HepG2 (cell line): Measurements from ENCODE around the gene DTWD2. TPM values are rescaled to one million over a fixed set of nuclear protein-coding genes. Genes with fewer than 3 reads are reported as not detected.

Experiments used
- ATAC-seq: fragments of 200-7000 bp; cut with Tn5 transposase; 3 replicates; pipeline ENCODE4 v1.9.1; 2020; ENCODE audit warnings: mild to moderate bottlenecking, moderate library complexity
- BruUV-seq: library from RNA; stranded (reverse); fragments of 400-500 nt; replicated peaks from 2 replicates; lab custom pipeline; 2021; lab: Mats Ljungman, UMichigan
- CTCF ChIA-PET: fragments of 300-600 bp; formaldehyde crosslinking; extraction: SDS; loops from one replicate; lab custom pipeline; 2021; ENCODE audit warnings: low total read pairs, inconsistent platforms, low intra/inter-chr PET ratio; lab: Yijun Ruan, JAX
- POLR2A ChIA-PET: fragments of 350-600 bp; sonication (Branson Sonifier 250); formaldehyde crosslinking; loops from one replicate; lab custom pipeline; 2020; ENCODE audit warnings: antibody characterized with exemption, inconsistent platforms; lab: Yijun Ruan, JAX
- DNase-seq: peaks from one replicate; pipeline ENCODE4 v3.0.0-alpha.2; 2015; ENCODE audit warnings: low spot score
- FAIRE-seq: peaks from 3 replicates; lab custom pipeline; 2011; peaks lifted over from hg19 to GRCh38; lab: Jason Lieb, UNC
- H2AFZ ChIP-seq: one replicate; pipeline ENCODE4 v1.6.1; 2011; ENCODE audit warnings: low read length, inconsistent platforms
- H3K27ac ChIP-seq: fragments of 300-600 bp; 3 replicates; pipeline ENCODE4 v1.8.0; 2011; ENCODE audit warnings: mixed run types, mild to moderate bottlenecking, mixed read lengths, low read length, inconsistent platforms; ENCODE audit not compliant: insufficient read depth; ENCODE audit errors: extremely low read length
- H3K27me3 ChIP-seq, 2 experiments: fragments of 200-600 bp in 1 of 2; 2 replicates in 1 of 2; 3 replicates in 1 of 2; pipeline versions ENCODE4 v1.6.0 to v1.8.0; 2011; ENCODE audit warnings: low read length in 2 of 2, mild to moderate bottlenecking in 2 of 2, moderate library complexity in 2 of 2, inconsistent platforms in 1 of 2; ENCODE audit not compliant: insufficient read depth in 2 of 2, control insufficient read depth in 1 of 2
- H3K36me3 ChIP-seq, 2 experiments: fragments of 200-600 bp in 1 of 2; replicated peaks in 1 of 2; 2 replicates in 1 of 2; 3 replicates in 1 of 2; pipeline versions ENCODE4 v1.5.1 to v1.8.0; 2011; ENCODE audit warnings: low read length in 2 of 2, inconsistent platforms in 1 of 2; ENCODE audit not compliant: insufficient read depth in 2 of 2, control insufficient read depth in 1 of 2
- H3K4me1 ChIP-seq: 2 replicates; pipeline ENCODE4 v1.5.1; 2012; ENCODE audit warnings: low read length, inconsistent platforms; ENCODE audit not compliant: insufficient read depth
- H3K4me2 ChIP-seq: 2 replicates; pipeline ENCODE4 v1.6.0; 2011; ENCODE audit warnings: low read depth, low read length, inconsistent platforms
- H3K4me3 ChIP-seq, 3 experiments: fragments of 200-600 bp in 1 of 3; sonication (generic), shearing (Covaris generic) in 1 of 3; replicated peaks in 1 of 3; 2 replicates each; pipeline ENCODE4 v1.5.1; 2011 to 2016; ENCODE audit warnings: low read length in 3 of 3, inconsistent platforms in 2 of 3, low read depth in 2 of 3, mild to moderate bottlenecking in 2 of 3, control low read depth in 1 of 3, mixed read lengths in 1 of 3; ENCODE audit not compliant: insufficient read depth in 1 of 3
- H3K79me2 ChIP-seq: one replicate; pipeline ENCODE4 v1.6.1; 2011; ENCODE audit warnings: low read length, inconsistent platforms; ENCODE audit not compliant: insufficient read depth
- H3K9ac ChIP-seq: 2 replicates; pipeline ENCODE4 v1.6.0; 2011; ENCODE audit warnings: mild to moderate bottlenecking, low read depth, low read length, inconsistent platforms; ENCODE audit not compliant: insufficient read depth
- H3K9me3 ChIP-seq: 2 replicates; pipeline ENCODE4 v1.5.1; 2012; ENCODE audit warnings: mild to moderate bottlenecking, low read length
- H4K20me1 ChIP-seq: 2 replicates; pipeline ENCODE4 v1.6.0; 2011; ENCODE audit warnings: inconsistent platforms, mild to moderate bottlenecking, low read length, moderate library complexity; ENCODE audit not compliant: insufficient read depth
- ARID2 ChIP-seq: sonication (generic); formaldehyde crosslinking; IDR thresholded peaks from 2 replicates; pipeline ENCODE4 v1.8.1; 2022; ENCODE audit warnings: mild to moderate bottlenecking, missing genetic modification reagents, borderline replicate concordance
- DNMT1 ChIP-seq: sonication (generic); formaldehyde crosslinking; IDR thresholded peaks from 2 replicates; pipeline ENCODE4 v1.5.1; 2020; ENCODE audit warnings: mild to moderate bottlenecking, missing genetic modification reagents
- EED ChIP-seq: sonication (generic); formaldehyde crosslinking; IDR thresholded peaks from 2 replicates; pipeline ENCODE4 v1.5.0; 2020; ENCODE audit warnings: mild to moderate bottlenecking, missing genetic modification reagents
- GFI1 ChIP-seq: sonication (generic); formaldehyde crosslinking; IDR thresholded peaks from 2 replicates; pipeline ENCODE4 v1.5.0; 2020; ENCODE audit warnings: missing genetic modification reagents, mild to moderate bottlenecking, borderline replicate concordance
- HMG20B ChIP-seq: conservative IDR thresholded peaks from 2 replicates; pipeline ENCODE4 v1.6.1; 2016; ENCODE audit warnings: missing genetic modification reagents, missing compliant biosample characterization
- HNRNPUL1 ChIP-seq: fragments of 200-400 bp; formaldehyde crosslinking; IDR thresholded peaks from 2 replicates; pipeline ENCODE4 v1.6.1; 2017; ENCODE audit warnings: low read depth, mild to moderate bottlenecking, low read length, moderate library complexity
- ISX ChIP-seq: sonication (generic); formaldehyde crosslinking; conservative IDR thresholded peaks from 2 replicates; pipeline ENCODE4 v1.5.0; 2020; ENCODE audit warnings: missing genetic modification reagents
- MIER2 ChIP-seq: IDR thresholded peaks from 2 replicates; pipeline ENCODE4 v1.6.1; 2016; ENCODE audit warnings: missing biosample characterization, missing genetic modification reagents
- MYNN ChIP-seq: sonication (generic); formaldehyde crosslinking; IDR thresholded peaks from 2 replicates; pipeline ENCODE4 v1.4.0; 2020; ENCODE audit warnings: mild to moderate bottlenecking, low read depth, missing genetic modification reagents
- NPAS2 ChIP-seq: sonication (generic); formaldehyde crosslinking; IDR thresholded peaks from 2 replicates; pipeline ENCODE4 v1.8.0; 2022; ENCODE audit warnings: mild to moderate bottlenecking, missing genetic modification reagents, borderline replicate concordance
- NR2F6 ChIP-seq, 2 experiments: IDR thresholded peaks; 2 replicates each; pipeline ENCODE4 v1.6.1; 2016; ENCODE audit warnings: antibody characterized with exemption in 1 of 2, mild to moderate bottlenecking in 1 of 2
- PHF5A ChIP-seq: IDR thresholded peaks from one replicate; pipeline ENCODE4 v1.6.1; 2018; ENCODE audit warnings: low read depth, missing genetic modification reagents; ENCODE audit not compliant: unreplicated experiment
- RARG ChIP-seq: sonication (generic); formaldehyde crosslinking; IDR thresholded peaks from 2 replicates; pipeline ENCODE4 v1.4.0; 2020; ENCODE audit warnings: low read depth, mild to moderate bottlenecking, missing genetic modification reagents
- RNF2 ChIP-seq: fragments of 450-650 bp; conservative IDR thresholded peaks from 2 replicates; pipeline ENCODE4 v1.6.1; 2016; ENCODE audit warnings: low read depth
- SOX5 ChIP-seq: IDR thresholded peaks from 2 replicates; pipeline ENCODE4 v1.6.1; 2016; ENCODE audit warnings: borderline replicate concordance
- ZNF607 ChIP-seq: sonication (generic); formaldehyde crosslinking; IDR thresholded peaks from 2 replicates; pipeline ENCODE4 v1.5.1; 2020; ENCODE audit warnings: missing genetic modification reagents, mild to moderate bottlenecking, borderline replicate concordance
- ZNF781 ChIP-seq: sonication (generic); formaldehyde crosslinking; IDR thresholded peaks from 2 replicates; pipeline ENCODE4 v1.5.1; 2020; ENCODE audit warnings: borderline replicate concordance, mild to moderate bottlenecking, missing genetic modification reagents; ENCODE audit errors: not compliant biosample characterization
- ZSCAN22 ChIP-seq: sonication (generic); formaldehyde crosslinking; IDR thresholded peaks from 2 replicates; pipeline ENCODE4 v1.4.0; 2020; ENCODE audit warnings: mild to moderate bottlenecking, missing genetic modification reagents
- WGBS: methylation state at CpG from one replicate; pipeline ENCODE4 v1.1.6; 2017; ENCODE audit warnings: low lambda C conversion rate; 5-methylcytosine and 5-hydroxymethylcytosine counted together
- in situ Hi-C: cut with HindIII; loops from 2 replicates; pipeline ENCODE4 v1.10.0; 2017; ENCODE audit warnings: low pct_unique_long_range_greater_than_20kb; ENCODE audit not compliant: extremely low pct_ligation_motif_present
- intact Hi-C: fragments of 100-400 bp; cut with micrococcal nuclease; formaldehyde crosslinking; loops from one replicate; pipeline ENCODE4 v1.10.0; 2022; ENCODE audit not compliant: unreplicated experiment
- polyA plus RNA-seq, 8 experiments: library from polyadenylated mRNA; depleted of rRNA in 3 of 8; stranded (reverse) in 7 of 8; unstranded in 1 of 8; fragments of >200 nt; fragmentation: Illumina TruSeq in 4 of 8; extraction: Trizol in 4 of 8; gene quantifications; 2 replicates each; pipeline versions ENCODE4 v1.2.1 to v1.2.3, GENCODE V29; 2011 to 2016; ENCODE audit warnings: low read depth in 4 of 8, missing spikeins in 1 of 8, mixed read lengths in 1 of 8; ENCODE audit not compliant: insufficient read depth in 1 of 8
- total RNA-seq, 5 experiments: library from RNA; depleted of rRNA; stranded (reverse); fragments of >200 nt; fragmentation: Illumina TruSeq; extraction: Trizol; gene quantifications; 2 replicates each; pipeline ENCODE4 v1.2.3, GENCODE V29; 2016; ENCODE audit warnings: low read depth in 1 of 5
- TF ChIP-seq, protein P1 (sequence below): sonication (generic); formaldehyde crosslinking; IDR thresholded peaks from 2 replicates; pipeline ENCODE4 v1.8.0; 2022; ENCODE audit warnings: mild to moderate bottlenecking, missing genetic modification reagents, moderate library complexity

Gene DTWD2
- total and polyA plus RNA-seq, 2 of the 13 experiments (the other 11 are each of a cell fraction or from before 2014, with no cell fraction given), result 1.6 to 6.0 TPM

DNA sequence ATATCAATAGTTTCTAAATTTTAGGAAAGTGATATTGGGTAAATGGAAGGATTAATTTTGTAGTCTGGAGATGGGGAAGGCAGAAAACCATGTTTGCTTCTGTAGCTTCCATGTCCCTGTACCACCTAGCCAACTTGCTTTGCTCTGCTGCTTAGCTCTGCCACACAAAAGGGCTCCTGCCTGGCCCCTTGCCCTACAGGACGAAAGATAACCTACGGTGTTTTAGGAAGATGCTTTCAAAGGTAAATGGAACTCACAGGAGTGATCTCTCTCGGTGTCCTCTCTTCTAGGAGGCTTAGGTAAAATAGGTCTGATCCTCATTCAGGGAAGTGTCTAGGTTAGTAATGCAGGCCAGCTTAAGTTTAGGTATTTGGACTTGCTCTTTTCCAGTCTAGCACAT, 44.8 kb upstream of the DTWD2 start:
- no peak overlapping the region for H3K9ac ChIP-seq
- ATAC-seq (no peak), FAIRE-seq (no peak), DNase-seq (no peak)
- H3K4me1 ChIP-seq, result no peaks in the 10 kb centered on the region
- ChIA-PET POLR2A (no interaction called here), CTCF (no interaction called here)
- TF ChIP-seq RARG (no peak), HNRNPUL1 (no peak), SOX5 (CRISPR knock-in tag) (no peak), MYNN (CRISPR knock-in tag) (no peak), MIER2 (CRISPR knock-in tag) (no peak), GFI1 (CRISPR knock-in tag) (no peak), PHF5A (CRISPR knock-in tag) (no peak), ZNF781 (CRISPR knock-in tag) (no peak), ISX (CRISPR knock-in tag) (no peak), ZNF607 (CRISPR knock-in tag) (no peak), DNMT1 (CRISPR knock-in tag) (no peak), EED (CRISPR knock-in tag) (no peak), ZSCAN22 (CRISPR knock-in tag) (no peak), HMG20B (CRISPR knock-in tag) (no peak), RNF2 (no peak), ARID2 (no peak), NPAS2 (CRISPR knock-in tag) (no peak), NR2F6 (IDR thresholded peaks at IDR 0.05) (no peak), NR2F6 (CRISPR knock-in tag; IDR thresholded peaks at IDR 0.05) (no peak)
- TF ChIP-seq, protein P1, sequence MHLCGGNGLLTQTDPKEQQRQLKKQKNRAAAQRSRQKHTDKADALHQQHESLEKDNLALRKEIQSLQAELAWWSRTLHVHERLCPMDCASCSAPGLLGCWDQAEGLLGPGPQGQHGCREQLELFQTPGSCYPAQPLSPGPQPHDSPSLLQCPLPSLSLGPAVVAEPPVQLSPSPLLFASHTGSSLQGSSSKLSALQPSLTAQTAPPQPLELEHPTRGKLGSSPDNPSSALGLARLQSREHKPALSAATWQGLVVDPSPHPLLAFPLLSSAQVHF, result no peak
- H3K27ac ChIP-seq, result no peak overlapping the region
- WGBS, result 23% methylated on average over 3 of the region's 3 CpGs
- in situ Hi-C loops (no loop called here), intact Hi-C loops (no loop called here)
- no peaks in the 10 kb centered on the region for H4K20me1 ChIP-seq
- 0 out of 5 replicates have a peak, but pooled peaks cover 0 to 3% of the 10 kb centered on the region in 2 experiments for H3K27me3 ChIP-seq
- no peaks in the 10 kb centered on the region for H3K36me3 ChIP-seq
- no peaks in the 10 kb centered on the region for H3K9me3 ChIP-seq
- H3K4me3 ChIP-seq, result no peak overlapping the region
- no TSS peak for BruUV-seq
- no peak overlapping the region for H3K4me2 ChIP-seq
- no peaks in the 10 kb centered on the region for H3K79me2 ChIP-seq
- H2AFZ ChIP-seq, result no peak overlapping the region
